Measurements from ENCODE around the gene DICER1. TPM values are rescaled to one million over a fixed set of nuclear protein-coding genes. Genes with fewer than 3 reads are reported as not detected.

DICER1 gene
- total and polyA plus RNA-seq, 2 donors (not counting 3 experiments of a cell fraction or from before 2014, with no cell fraction given), result 8.3 to 43.6 TPM

- intact Hi-C loops (cut with micrococcal nuclease), result no loop called here
- H3K4me2 ChIP-seq (ENCODE audit: insufficient read depth, low read length), result no peak overlapping the region
- POLR2A ChIA-PET, result no interaction called here
Observed at GRCh38 chr14:95190346-95190840, 33.1 kb upstream of the DICER1 start.

DNA sequence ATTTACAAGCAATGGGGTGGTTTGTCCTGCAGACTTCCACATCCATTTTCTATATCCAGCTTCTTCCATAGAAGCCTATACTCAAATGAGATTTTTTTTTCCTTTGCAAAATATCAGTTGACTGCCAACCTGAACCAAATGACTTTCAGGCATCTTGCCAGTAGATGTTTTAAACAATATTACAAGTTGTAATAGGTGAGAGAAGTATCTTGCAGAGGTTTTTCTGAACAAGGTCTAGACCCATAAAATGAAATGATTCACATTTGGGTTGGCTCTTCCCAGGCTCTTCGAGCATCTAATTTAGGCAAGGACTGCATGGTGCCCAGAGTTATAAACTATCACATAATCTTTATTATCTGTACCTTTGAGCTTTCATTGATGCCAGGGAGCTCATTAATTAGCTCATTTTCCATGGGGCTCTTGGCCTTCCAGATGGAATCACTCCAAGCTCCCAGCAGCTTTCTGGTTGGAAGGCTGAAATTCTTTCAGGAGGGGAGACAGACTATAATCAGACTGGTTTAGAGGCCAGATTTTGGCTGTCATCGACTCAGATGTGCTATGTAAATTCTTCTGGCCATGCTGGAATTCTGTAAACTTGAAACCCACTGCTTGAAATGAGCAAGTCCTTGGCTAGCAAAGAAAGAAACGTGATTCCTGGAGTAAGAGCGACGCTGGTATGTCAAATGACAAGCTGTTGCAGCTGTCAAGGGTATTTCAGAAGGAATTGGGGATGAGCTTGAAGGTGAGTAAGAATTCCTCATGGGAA lies 32.2 kb upstream of the DICER1 start:
- intact Hi-C loops (cut with micrococcal nuclease) (no loop called here), dilution Hi-C loops (cut with MboI; ENCODE audit: extremely low pct_ligation_motif_present, low sequenced_read_pairs) (no loop called here)
- Histone ChIP-seq H4K20me1 (replicated peaks; ENCODE audit: control insufficient read depth, extremely low read depth, insufficient read depth, low read length) (no peaks in the 10 kb centered on the region), H3K36me3 (ENCODE audit: control insufficient read depth in 2 of 2, extremely low read depth in 1 of 2, insufficient read depth in 2 of 2, low read length in 2 of 2) (no peaks in the 10 kb centered on the region), H2AFZ (ENCODE audit: low read depth, low read length) (no peak overlapping the region), H3K9ac (replicated peaks; ENCODE audit: extremely low read depth, insufficient read depth, low read length) (no peak overlapping the region), H3K79me2 (ENCODE audit: control insufficient read depth, insufficient read depth, low read length) (no peaks in the 10 kb centered on the region), H3K27me3 (ENCODE audit: control insufficient read depth in 2 of 2, insufficient read depth in 2 of 2, low read length in 2 of 2) (no peaks in the 10 kb centered on the region), H3K27ac (ENCODE audit: insufficient read depth, low read depth, low read length) (no peak overlapping the region), H3K9me3 (replicated peaks; ENCODE audit: control insufficient read depth, insufficient read depth, low read length) (no peaks in the 10 kb centered on the region), H3K9me1 (replicated peaks; ENCODE audit: control insufficient read depth, extremely low read depth, insufficient read depth, low read length) (no peaks in the 10 kb centered on the region), H3K4me2 (ENCODE audit: insufficient read depth, low read length) (no peak overlapping the region), H3K4me1 (ENCODE audit: control insufficient read depth, extremely low read depth, insufficient read depth, low read length) (peaks cover 25% of the 10 kb centered on the region), H3K4me3 (replicated peaks in 1 of 3; ENCODE audit: insufficient read depth in 1 of 3, low read depth in 1 of 3, low read length in 3 of 3) (no peak overlapping the region)
- POLR2A ChIA-PET, result no interaction called here
- FAIRE-seq (no peak), DNase-seq (ENCODE audit: low read depth, low spot score) (no peak)
- CTCF ChIA-PET, result interaction anchor here (2.8 kb wide), 1 partner anchor 15 kb away, joined by 10 read pairs; no protein-coding TSS in a partner anchor
- TF ChIP-seq CTCF (IDR thresholded peaks at IDR 0.05; ENCODE audit: extremely low read depth in 1 of 2, insufficient read depth in 1 of 2, low read depth in 1 of 2, low read length in 2 of 2), result no peak
- no peak for TF ChIP-seq GATA2 (IDR thresholded peaks at IDR 0.05; ENCODE audit: insufficient read depth, insufficient read length, low read depth, low read length)
- no peak for TF ChIP-seq MYC (IDR thresholded peaks at IDR 0.05; ENCODE audit: low read depth, low read length)
- TF ChIP-seq EZH2 (IDR thresholded peaks at IDR 0.05; ENCODE audit: borderline replicate concordance, low read depth, low read length, severe bottlenecking), result no peak
- no peak for TF ChIP-seq JUN (IDR thresholded peaks at IDR 0.05; ENCODE audit: borderline replicate concordance, insufficient read depth, insufficient read length, low read depth)
- TF ChIP-seq FOS (IDR thresholded peaks at IDR 0.05; ENCODE audit: borderline replicate concordance, insufficient read depth, low read length), result no peak
- no TSS peak for BruUV-seq (replicated peaks)

More at GRCh38 chr14:95190346-95190840, 33.1 kb upstream of the DICER1 start:
- no TSS peak for BruUV-seq (replicated peaks)
- Histone ChIP-seq H3K4me1 (ENCODE audit: control insufficient read depth, extremely low read depth, insufficient read depth, low read length) (peaks cover 16% of the 10 kb centered on the region), H4K20me1 (replicated peaks; ENCODE audit: control insufficient read depth, extremely low read depth, insufficient read depth, low read length) (no peaks in the 10 kb centered on the region), H3K79me2 (ENCODE audit: control insufficient read depth, insufficient read depth, low read length) (no peaks in the 10 kb centered on the region), H3K9ac (replicated peaks; ENCODE audit: extremely low read depth, insufficient read depth, low read length) (no peak overlapping the region), H2AFZ (ENCODE audit: low read depth, low read length) (no peak overlapping the region), H3K9me3 (replicated peaks; ENCODE audit: control insufficient read depth, insufficient read depth, low read length) (no peaks in the 10 kb centered on the region), H3K36me3 (ENCODE audit: control insufficient read depth in 2 of 2, extremely low read depth in 1 of 2, insufficient read depth in 2 of 2, low read length in 2 of 2) (no peaks in the 10 kb centered on the region), H3K27ac (ENCODE audit: insufficient read depth, low read depth, low read length) (no peak overlapping the region), H3K4me3 (replicated peaks in 1 of 3; ENCODE audit: insufficient read depth in 1 of 3, low read depth in 1 of 3, low read length in 3 of 3) (no peak overlapping the region), H3K9me1 (replicated peaks; ENCODE audit: control insufficient read depth, extremely low read depth, insufficient read depth, low read length) (no peaks in the 10 kb centered on the region), H3K27me3 (ENCODE audit: control insufficient read depth in 2 of 2, insufficient read depth in 2 of 2, low read length in 2 of 2) (no peaks in the 10 kb centered on the region)
- dilution Hi-C loops (cut with MboI; ENCODE audit: extremely low pct_ligation_motif_present, low sequenced_read_pairs), result no loop called here
- TF ChIP-seq POLR2AphosphoS5 (IDR thresholded peaks at IDR 0.05; ENCODE audit: insufficient read depth, low read depth, low read length) (no peak), FOS (IDR thresholded peaks at IDR 0.05; ENCODE audit: borderline replicate concordance, insufficient read depth, low read length) (no peak)
- FAIRE-seq (no peak), DNase-seq (ENCODE audit: low read depth, low spot score) (no peak)
- CTCF ChIA-PET, result interaction anchor here (2.8 kb wide), 1 partner anchor 16 kb away, joined by 10 read pairs; no protein-coding TSS in a partner anchor
